Left lung (tissue), 10 donors: Measurements from ENCODE around the gene NRG3. TPM values are rescaled to one million over a fixed set of nuclear protein-coding genes. Genes with fewer than 3 reads are reported as not detected.

Experiments
- ATAC-seq: fragments of 200-7000 bp; cut with Tn5 transposase; one replicate; pipeline ENCODE4 v1.9.1; 2020; ENCODE audit warnings: moderate library complexity
- DNase-seq, 4 donors: peaks; one replicate each; pipeline ENCODE4 v3.0.0-alpha.2; 2013 to 2020
- H3K27ac ChIP-seq, 2 donors: fragments of 200-600 bp; sonication (generic) in 1 of 2; one replicate each; pipeline versions ENCODE4 v1.5.0 to v1.8.0; 2020 to 2021
- H3K27me3 ChIP-seq, 2 donors: fragments of 200-600 bp; sonication (generic) in 1 of 2; one replicate each; pipeline versions ENCODE4 v1.5.0 to v1.8.0; 2020 to 2021
- H3K36me3 ChIP-seq, 2 donors: fragments of 200-600 bp; sonication (generic) in 1 of 2; one replicate each; pipeline versions ENCODE4 v1.5.0 to v1.8.0; 2020 to 2021
- H3K4me1 ChIP-seq, 2 donors: fragments of 200-600 bp; one replicate each; pipeline ENCODE4 v1.8.0; 2021
- H3K4me3 ChIP-seq, 2 donors: fragments of 200-600 bp; sonication (generic) in 1 of 2; one replicate each; pipeline versions ENCODE4 v1.5.0 to v1.8.0; 2020 to 2021; ENCODE audit warnings: mild to moderate bottlenecking in 1 of 2
- H3K9me3 ChIP-seq, 2 donors: fragments of 200-600 bp; sonication (generic) in 1 of 2; one replicate each; pipeline versions ENCODE4 v1.5.0 to v1.8.0; 2020 to 2021
- intact Hi-C, 2 donors: fragments of 100-400 bp; cut with DNase I; formaldehyde crosslinking; loops; one replicate each; pipeline versions ENCODE4 v1.11.2 to v1.14.2; 2022
- polyA plus RNA-seq, 6 donors: library from polyadenylated mRNA; unstranded; fragments of 120-200 nt; gene quantifications; one replicate each; pipeline ENCODE4 v1.2.1, GENCODE V29; 2013; ENCODE audit not compliant: insufficient read length in 6 of 6
- total RNA-seq, 2 donors: library from RNA; stranded (reverse); fragmentation: NEBNext Ultra II Directional; extraction: Animal tissue kit (Norgen Biotek cat#: 25700); gene quantifications; one replicate each; pipeline ENCODE4 v1.2.1, GENCODE V29; 2021
- TF ChIP-seq, protein P1 (sequence below), 2 donors: fragments of 200-600 bp; sonication (generic) in 1 of 2; IDR thresholded peaks; one replicate each; pipeline versions ENCODE4 v1.5.0 to v1.8.0; 2021; ENCODE audit warnings: antibody characterized with exemption in 2 of 2
- donor health status: DM: no; HTN: yes; CAD: no.
- donor health status: DM: no; HTN: no; CAD: no.

Gene NRG3
- total and polyA plus RNA-seq, 8 donors = 1.0 to 1.7 (median 1.1) TPM

DNA sequence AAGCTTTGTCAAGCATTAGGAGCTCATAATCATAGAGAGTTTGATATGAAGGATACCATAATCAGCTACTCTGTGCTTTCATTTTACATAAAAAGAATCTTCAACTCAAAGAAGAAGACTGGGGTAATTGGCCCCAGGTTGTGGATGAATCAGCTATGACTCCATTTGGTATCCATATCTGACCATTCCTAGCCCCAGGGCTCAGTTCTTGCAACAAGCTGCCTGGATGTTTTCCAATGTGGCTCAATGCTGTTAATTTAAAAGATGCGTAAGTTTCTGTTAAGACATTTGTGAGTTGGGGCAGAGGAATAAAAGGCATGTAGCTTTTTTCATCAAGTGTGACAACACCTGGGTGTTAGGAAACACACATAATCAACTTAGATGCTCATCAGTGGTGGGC is 951.1 kb downstream of the NRG3 start:
- H3K36me3 ChIP-seq = no peaks in the 10 kb centered on the region
- TF ChIP-seq, protein P1, sequence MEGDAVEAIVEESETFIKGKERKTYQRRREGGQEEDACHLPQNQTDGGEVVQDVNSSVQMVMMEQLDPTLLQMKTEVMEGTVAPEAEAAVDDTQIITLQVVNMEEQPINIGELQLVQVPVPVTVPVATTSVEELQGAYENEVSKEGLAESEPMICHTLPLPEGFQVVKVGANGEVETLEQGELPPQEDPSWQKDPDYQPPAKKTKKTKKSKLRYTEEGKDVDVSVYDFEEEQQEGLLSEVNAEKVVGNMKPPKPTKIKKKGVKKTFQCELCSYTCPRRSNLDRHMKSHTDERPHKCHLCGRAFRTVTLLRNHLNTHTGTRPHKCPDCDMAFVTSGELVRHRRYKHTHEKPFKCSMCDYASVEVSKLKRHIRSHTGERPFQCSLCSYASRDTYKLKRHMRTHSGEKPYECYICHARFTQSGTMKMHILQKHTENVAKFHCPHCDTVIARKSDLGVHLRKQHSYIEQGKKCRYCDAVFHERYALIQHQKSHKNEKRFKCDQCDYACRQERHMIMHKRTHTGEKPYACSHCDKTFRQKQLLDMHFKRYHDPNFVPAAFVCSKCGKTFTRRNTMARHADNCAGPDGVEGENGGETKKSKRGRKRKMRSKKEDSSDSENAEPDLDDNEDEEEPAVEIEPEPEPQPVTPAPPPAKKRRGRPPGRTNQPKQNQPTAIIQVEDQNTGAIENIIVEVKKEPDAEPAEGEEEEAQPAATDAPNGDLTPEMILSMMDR (IDR thresholded peaks at IDR 0.05) = no peak
- intact Hi-C loops = no loop called here
- H3K4me3 ChIP-seq = no peak overlapping the region
- no peak for ATAC-seq
- H3K27me3 ChIP-seq = no peaks in the 10 kb centered on the region
- H3K4me1 ChIP-seq = no peaks in the 10 kb centered on the region
- DNase-seq = no peak
- H3K9me3 ChIP-seq = no peaks in the 10 kb centered on the region
- H3K27ac ChIP-seq = no peak overlapping the region

DNA sequence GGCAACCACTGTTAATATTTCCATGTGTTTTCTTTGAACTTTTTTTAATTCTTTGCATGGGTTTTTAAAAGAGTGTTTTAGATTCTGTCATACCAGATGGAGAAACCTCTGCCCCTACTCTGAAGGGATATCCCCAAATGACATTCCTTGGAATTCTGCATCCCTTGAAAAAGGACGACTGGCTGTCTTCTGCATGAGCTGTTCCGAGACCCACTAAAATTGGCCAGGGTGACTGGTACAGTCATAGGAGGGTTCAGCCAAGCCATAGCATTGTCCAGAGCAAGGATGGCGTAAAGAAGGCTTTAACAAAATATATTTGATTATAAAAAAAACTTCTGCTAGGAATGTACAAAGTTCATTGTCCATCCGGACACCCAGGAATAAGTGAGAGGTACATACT is 952.9 kb downstream of the NRG3 start:
- no peak overlapping the region for H3K4me3 ChIP-seq
- DNase-seq (no peak), ATAC-seq (no peak)
- intact Hi-C loops = no loop called here
- H3K9me3 ChIP-seq = no peaks in the 10 kb centered on the region
- H3K4me1 ChIP-seq = no peaks in the 10 kb centered on the region
- no peaks in the 10 kb centered on the region for H3K27me3 ChIP-seq
- H3K36me3 ChIP-seq = no peaks in the 10 kb centered on the region
- TF ChIP-seq, protein P1 (IDR thresholded peaks at IDR 0.05) = no peak
- no peak overlapping the region for H3K27ac ChIP-seq

DNA sequence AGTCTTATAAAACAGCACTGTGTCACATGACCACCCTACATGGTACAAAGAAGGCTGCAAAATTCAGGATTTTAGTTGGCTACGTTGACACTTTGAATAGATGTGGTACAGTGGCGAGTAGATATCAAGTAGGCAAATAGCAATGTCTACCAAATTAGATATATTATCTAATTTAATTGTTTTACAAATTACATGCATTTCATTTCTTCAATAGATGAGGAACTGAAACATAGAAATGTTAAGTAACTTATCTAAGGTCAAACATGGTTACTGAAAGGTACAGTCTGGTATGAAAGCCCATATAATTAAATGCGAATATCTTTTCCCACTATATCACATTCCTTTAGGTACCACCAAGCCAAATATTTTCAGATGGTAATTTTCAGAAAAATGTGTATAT is 972.2 kb downstream of the NRG3 start:
- Histone ChIP-seq H3K27ac (no peak overlapping the region), H3K9me3 (no peaks in the 10 kb centered on the region), H3K36me3 (no peaks in the 10 kb centered on the region), H3K27me3 (no peaks in the 10 kb centered on the region), H3K4me3 (no peak overlapping the region), H3K4me1 (no peaks in the 10 kb centered on the region)
- no peak for ATAC-seq
- TF ChIP-seq, protein P1 (IDR thresholded peaks at IDR 0.05) = no peak
- intact Hi-C loops = no loop called here
- no peak for DNase-seq

DNA sequence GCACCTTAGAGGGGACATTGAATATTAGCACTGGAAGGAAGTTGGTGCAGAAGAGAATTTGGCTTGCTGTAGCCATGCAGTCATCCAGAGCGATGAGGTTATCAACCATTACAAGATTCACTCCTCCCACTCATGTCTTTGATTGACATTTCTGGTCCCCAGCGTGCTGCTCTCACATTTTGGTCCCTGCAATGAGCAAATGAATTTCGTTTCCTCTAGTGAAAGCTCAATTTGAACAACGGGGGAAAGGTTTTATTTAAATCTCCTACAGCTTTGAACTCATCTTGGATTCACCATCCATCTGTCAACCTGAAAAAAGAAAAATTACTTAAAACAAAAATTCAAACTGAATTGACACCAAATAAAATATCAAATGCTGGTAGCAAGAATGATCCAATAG is 975.2 kb downstream of the NRG3 start:
- TF ChIP-seq, protein P1 (IDR thresholded peaks at IDR 0.05) = no peak
- Histone ChIP-seq H3K27ac (no peak overlapping the region), H3K36me3 (no peaks in the 10 kb centered on the region), H3K9me3 (no peaks in the 10 kb centered on the region), H3K4me3 (no peak overlapping the region), H3K27me3 (no peaks in the 10 kb centered on the region), H3K4me1 (no peaks in the 10 kb centered on the region)
- no peak for DNase-seq
- no peak for ATAC-seq
- intact Hi-C loops = no loop called here

DNA sequence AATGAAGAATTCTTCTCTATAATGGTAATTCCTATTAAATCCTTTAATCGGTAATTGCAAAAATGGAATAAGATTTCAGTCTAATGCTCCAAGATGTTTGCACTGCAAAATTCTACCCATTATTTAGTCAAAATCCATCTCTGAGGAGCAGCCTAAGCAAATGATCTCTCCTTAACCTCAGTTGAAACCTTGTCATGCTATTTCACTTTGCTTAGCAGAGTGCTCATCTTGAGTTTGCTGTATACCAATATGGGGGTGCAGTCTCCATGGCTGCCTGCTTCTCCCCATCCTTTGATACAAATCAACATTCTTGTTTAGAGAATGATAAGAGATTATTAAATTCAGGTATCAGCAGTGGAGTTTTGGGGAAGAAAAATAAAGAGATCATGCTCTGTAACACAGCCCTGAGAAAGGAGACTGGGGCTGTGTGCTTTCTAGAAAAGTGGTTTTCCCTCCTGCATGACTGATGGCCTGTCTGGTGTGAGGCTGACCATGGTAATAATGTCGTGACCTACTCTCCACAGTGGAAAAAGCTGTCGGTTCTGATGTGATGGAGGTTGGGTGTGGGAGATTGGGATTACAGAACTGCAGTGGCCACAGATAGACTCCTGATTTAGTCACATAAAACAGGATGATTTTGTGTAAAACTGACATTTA is 982.1 kb downstream of the NRG3 start:
- intact Hi-C loops = no loop called here
- Histone ChIP-seq H3K4me1 (no peaks in the 10 kb centered on the region), H3K9me3 (no peaks in the 10 kb centered on the region), H3K27ac (no peak overlapping the region), H3K4me3 (no peak overlapping the region), H3K36me3 (no peaks in the 10 kb centered on the region), H3K27me3 (no peaks in the 10 kb centered on the region)
- TF ChIP-seq, protein P1 (IDR thresholded peaks at IDR 0.05) = no peak
- ATAC-seq (no peak), DNase-seq (no peak)
